GM12878 (cell line): ENCODE data around the gene XRCC4. TPM values are rescaled to one million over a fixed set of nuclear protein-coding genes. Genes with fewer than 3 reads are reported as not detected.

ENCODE experiments used
- ATAC-seq: fragments of 200-7000 bp; cut with Tn5 transposase; 3 replicates; pipeline ENCODE4 v1.9.1; 2020; ENCODE audit warnings: mild to moderate bottlenecking, moderate library complexity
- BruUV-seq: library from RNA; stranded (reverse); fragments of 400-500 nt; replicated peaks from 2 replicates; lab custom pipeline; 2021; lab: Mats Ljungman, UMichigan
- CTCF ChIA-PET: fragments of 300-600 bp; sonication (Branson Sonifier 250); formaldehyde crosslinking; extraction: SDS; loops from one replicate; lab custom pipeline; 2021; ENCODE audit warnings: inconsistent platforms; lab: Yijun Ruan, JAX
- POLR2A ChIA-PET: fragments of 350-600 bp; formaldehyde crosslinking; extraction: SDS; loops from one replicate; lab custom pipeline; 2021; ENCODE audit warnings: inconsistent platforms; lab: Charles Lee
- RAD21 ChIA-PET: fragments of 300-600 bp; sonication (Branson Sonifier 250); formaldehyde crosslinking; loops from one replicate; lab custom pipeline; 2023; ENCODE audit warnings: antibody characterized with exemption; ENCODE audit not compliant: unreplicated experiment; lab: Charles Lee
- SMC1A ChIA-PET: fragments of 300-600 bp; sonication (Branson Sonifier 250); formaldehyde crosslinking; loops from one replicate; lab custom pipeline; 2023; ENCODE audit not compliant: unreplicated experiment, uncharacterized antibody; lab: Charles Lee
- DNase-seq: peaks from one replicate; pipeline ENCODE4 v3.0.0-alpha.2; 2011; ENCODE audit warnings: low read depth, low spot score
- FAIRE-seq: peaks from 3 replicates; lab custom pipeline; 2011; peaks lifted over from hg19 to GRCh38; lab: Jason Lieb, UNC
- H2AFZ ChIP-seq: 2 replicates; pipeline ENCODE4 v1.6.0; 2011; ENCODE audit warnings: low read depth, low read length, control low read depth; ENCODE audit not compliant: control insufficient read depth
- H3K27ac ChIP-seq: 2 replicates; pipeline ENCODE4 v1.5.1; 2011; ENCODE audit warnings: control low read depth; ENCODE audit not compliant: control insufficient read depth, insufficient read depth
- H3K27me3 ChIP-seq, 2 experiments: replicated peaks in 1 of 2; 2 replicates each; pipeline versions ENCODE4 v1.6.0 to v1.6.1; 2011; ENCODE audit warnings: low read length in 1 of 2; ENCODE audit not compliant: control insufficient read depth in 2 of 2, insufficient read depth in 2 of 2
- H3K36me3 ChIP-seq, 2 experiments: 2 replicates each; pipeline ENCODE4 v1.5.1; 2011; ENCODE audit warnings: low read length in 1 of 2; ENCODE audit not compliant: control insufficient read depth in 2 of 2, insufficient read depth in 2 of 2
- H3K4me1 ChIP-seq: 2 replicates; pipeline ENCODE4 v1.6.1; 2011; ENCODE audit warnings: mild to moderate bottlenecking, low read length, moderate library complexity, mixed read lengths; ENCODE audit not compliant: control insufficient read depth, insufficient read depth
- H3K4me2 ChIP-seq: 2 replicates; pipeline ENCODE4 v1.6.0; 2011; ENCODE audit warnings: control low read depth; ENCODE audit not compliant: control insufficient read depth, insufficient read depth
- H3K4me3 ChIP-seq: fragments of 200-600 bp; sonication (generic); 2 replicates; pipeline ENCODE4 v1.5.1; 2016
- H3K79me2 ChIP-seq: 2 replicates; pipeline ENCODE4 v1.6.0; 2011; ENCODE audit warnings: low read length; ENCODE audit not compliant: control insufficient read depth, insufficient read depth
- H3K9ac ChIP-seq: 2 replicates; pipeline ENCODE4 v1.8.0; 2011; ENCODE audit warnings: low read length, control low read depth, mixed read lengths; ENCODE audit not compliant: control insufficient read depth, insufficient read depth
- H3K9me3 ChIP-seq: replicated peaks from 3 replicates; pipeline ENCODE4 v1.5.1; 2011; ENCODE audit warnings: mild to moderate bottlenecking, low read length; ENCODE audit not compliant: control insufficient read depth, insufficient read depth
- H4K20me1 ChIP-seq: 2 replicates; pipeline ENCODE4 v1.6.0; 2011; ENCODE audit not compliant: control insufficient read depth, insufficient read depth
- BRCA1 ChIP-seq: IDR thresholded peaks from 2 replicates; pipeline ENCODE4 v1.6.1; 2011; ENCODE audit warnings: low read depth, low read length, improper control_type of control experiment
- CEBPB ChIP-seq, 2 experiments: fragments of 150-350 bp in 1 of 2; IDR thresholded peaks; 2 replicates each; pipeline ENCODE4 v1.6.1; 2012 to 2014; ENCODE audit warnings: low read depth in 2 of 2, low read length in 2 of 2, borderline replicate concordance in 1 of 2, inconsistent platforms in 1 of 2
- CHD4 ChIP-seq: fragments of 200-600 bp; sonication (generic); IDR thresholded peaks from 2 replicates; pipeline ENCODE4 v1.6.1; 2016; ENCODE audit warnings: mild to moderate bottlenecking
- CTCF ChIP-seq, 3 experiments: IDR thresholded peaks in 2 of 3; conservative IDR thresholded peaks in 1 of 3; 2 replicates each; pipeline ENCODE4 v1.5.1; 2011; ENCODE audit warnings: low read depth in 3 of 3, low read length in 3 of 3, mild to moderate bottlenecking in 3 of 3, control low read depth in 2 of 3, moderate library complexity in 2 of 3, inconsistent platforms in 1 of 3, mixed read lengths in 1 of 3; ENCODE audit not compliant: control insufficient read depth in 2 of 3, insufficient read depth in 1 of 3; ENCODE audit errors: extremely low read depth in 1 of 3
- E2F4 ChIP-seq: IDR thresholded peaks from 2 replicates; pipeline ENCODE4 v1.6.1; 2012; ENCODE audit warnings: low read depth, low read length, improper control_type of control experiment
- NFYA ChIP-seq: IDR thresholded peaks from 2 replicates; pipeline ENCODE4 v1.6.1; 2011; ENCODE audit warnings: low read depth, mild to moderate bottlenecking, low read length, improper control_type of control experiment, borderline replicate concordance
- RAD21 ChIP-seq: IDR thresholded peaks from 2 replicates; pipeline ENCODE4 v1.6.1; 2011; ENCODE audit warnings: mild to moderate bottlenecking, low read depth, low read length, moderate library complexity; ENCODE audit not compliant: insufficient read depth
- STAT1 ChIP-seq: fragments of 450-650 bp; conservative IDR thresholded peaks from 2 replicates; pipeline ENCODE4 v1.6.1; 2014; ENCODE audit warnings: antibody characterized with exemption, mild to moderate bottlenecking
- ZBTB11 ChIP-seq: fragments of 450-650 bp; formaldehyde crosslinking; IDR thresholded peaks from 2 replicates; pipeline ENCODE4 v1.5.0; 2022; ENCODE audit warnings: mild to moderate bottlenecking, missing genetic modification characterization
- in situ Hi-C: fragments of 300-500 bp; cut with MboI; formaldehyde crosslinking; loops from 9 replicates; pipeline ENCODE4 v1.14.3; 2018; ENCODE audit warnings: mixed read lengths
- intact Hi-C: fragments of 100-400 bp; cut with micrococcal nuclease; formaldehyde crosslinking; loops from one replicate; pipeline ENCODE4 v1.14.2; 2022; ENCODE audit not compliant: unreplicated experiment
- polyA plus RNA-seq, 11 experiments: library from polyadenylated mRNA; depleted of rRNA in 4 of 11; unstranded in 6 of 11; stranded (reverse) in 5 of 11; fragments of >200 nt; fragmentation: Nextera tagmentation in 4 of 11; fragmentation: Illumina TruSeq in 1 of 11; extraction: Ambion mirVana in 4 of 11; extraction: Trizol in 1 of 11; gene quantifications; 1 replicate in 1 of 11; 2 replicates in 10 of 11; pipeline versions ENCODE4 v1.2.1 to v1.2.3, GENCODE V29; 2011 to 2016; ENCODE audit warnings: inconsistent platforms in 2 of 11, missing spikeins in 2 of 11, low read depth in 1 of 11
- total RNA-seq, 4 experiments: library from RNA; depleted of rRNA in 3 of 4; stranded (reverse); fragments of >200 nt in 3 of 4; fragmentation: Illumina TruSeq in 1 of 4; extraction: Trizol in 1 of 4; gene quantifications; 2 replicates each; pipeline versions ENCODE4 v1.2.1 to v1.2.3, GENCODE V29; 2013 to 2021

The XRCC4 gene
- total and polyA plus RNA-seq, 10 of the 15 experiments (the other 5 are each of a cell fraction or from before 2014, with no cell fraction given): 12.1 to 53.6 (median 25.8) TPM

GRCh38 chr5:83145241-83145640, 67.9 kb downstream of the XRCC4 start:
- no peaks in the 10 kb centered on the region for H3K4me1 ChIP-seq
- FAIRE-seq: no peak
- no TSS peak for BruUV-seq
- RAD21 ChIA-PET: no interaction called here
- H3K9ac ChIP-seq: no peak overlapping the region
- no peak for DNase-seq
- SMC1A ChIA-PET: interaction anchor here (0.6 to 0.8 kb wide), 2 partner anchors 39 to 71 kb away, joined by 3 read pairs; no protein-coding TSS in a partner anchor
- no peaks in the 10 kb centered on the region for H3K27me3 ChIP-seq
- POLR2A ChIA-PET: no interaction called here
- intact Hi-C loops: no loop called here
- H2AFZ ChIP-seq: no peak overlapping the region
- H3K79me2 ChIP-seq: no peaks in the 10 kb centered on the region
- TF ChIP-seq CEBPB (IDR thresholded peaks at IDR 0.05; ENCODE audit: borderline replicate concordance in 1 of 2, low read depth in 2 of 2, low read length in 2 of 2): no peak
- TF ChIP-seq STAT1: no peak
- H3K4me3 ChIP-seq: no peak overlapping the region
- no peaks in the 10 kb centered on the region for H3K9me3 ChIP-seq
- no peaks in the 10 kb centered on the region for H4K20me1 ChIP-seq
- CTCF ChIA-PET: interaction anchor here (0.6 to 1.1 kb wide), 4 partner anchors 11 to 503 kb away, joined by 3 read pairs; no protein-coding TSS in a partner anchor
- H3K36me3 ChIP-seq: no peaks in the 10 kb centered on the region
- in situ Hi-C loops: no loop called here
- no peak overlapping the region for H3K4me2 ChIP-seq
- no peak for ATAC-seq
- no peak overlapping the region for H3K27ac ChIP-seq

GRCh38 chr5:83145882-83146331, 68.6 kb downstream of the XRCC4 start:
- ChIA-PET RAD21 (no interaction called here), POLR2A (no interaction called here), CTCF (interaction anchor here (0.6 to 1.1 kb wide), 4 partner anchors 10 to 504 kb away, joined by 3 read pairs; no protein-coding TSS in a partner anchor), SMC1A (interaction anchor here (0.6 to 0.7 kb wide), 2 partner anchors 72 to 278 kb away, joined by 3 read pairs; no protein-coding TSS in a partner anchor)
- in situ Hi-C loops: no loop called here
- no peak overlapping the region for H3K27ac ChIP-seq
- DNase-seq (no peak), FAIRE-seq (no peak), ATAC-seq (no peak)
- BruUV-seq: no TSS peak
- no peak overlapping the region for H3K4me2 ChIP-seq
- no peaks in the 10 kb centered on the region for H4K20me1 ChIP-seq
- no peaks in the 10 kb centered on the region for H3K9me3 ChIP-seq
- no peaks in the 10 kb centered on the region for H3K36me3 ChIP-seq
- no peak overlapping the region for H3K4me3 ChIP-seq
- no peaks in the 10 kb centered on the region for H3K79me2 ChIP-seq
- H2AFZ ChIP-seq: no peak overlapping the region
- no peaks in the 10 kb centered on the region for H3K4me1 ChIP-seq
- H3K27me3 ChIP-seq: no peaks in the 10 kb centered on the region
- no peak overlapping the region for H3K9ac ChIP-seq
- intact Hi-C loops: no loop called here
- TF ChIP-seq NFYA (no peak), CHD4 (no peak), BRCA1 (no peak), ZBTB11 (no peak), RAD21 (no peak), E2F4 (no peak), CTCF (IDR thresholded peaks at IDR 0.05 in 2 of 3, conservative IDR thresholded peaks at IDR 0.05 in 1 of 3; ENCODE audit: control insufficient read depth in 2 of 3, extremely low read depth in 1 of 3, insufficient read depth in 1 of 3, low read depth in 3 of 3, low read length in 3 of 3) (no peak)
